ENCODE results near the gene HOXD4. TPM values are rescaled to one million over a fixed set of nuclear protein-coding genes. Genes with fewer than 3 reads are reported as not detected.

Gene HOXD4
- total RNA-seq, 1 experiment from 2014 or later: 0.26 TPM

GRCh38 chr2:176184749-176185148 lies 33.4 kb downstream of the HOXD4 start:
- no peaks in the 10 kb centered on the region for H3K9me3 ChIP-seq
- H3K4me3 ChIP-seq: no peak overlapping the region
- peaks cover 4% of the 10 kb centered on the region; the same call in 1 of the 2 replicates for H3K27me3 ChIP-seq
- DNase-seq: no peak
- no peaks in the 10 kb centered on the region for H3K36me3 ChIP-seq

GRCh38 chr2:176186024-176186423 lies 34.7 kb downstream of the HOXD4 start:
- Histone ChIP-seq H3K27me3 (peaks cover 4% of the 10 kb centered on the region; the same call in 1 of the 2 replicates), H3K4me3 (no peak overlapping the region)
- no peak for DNase-seq

DNA sequence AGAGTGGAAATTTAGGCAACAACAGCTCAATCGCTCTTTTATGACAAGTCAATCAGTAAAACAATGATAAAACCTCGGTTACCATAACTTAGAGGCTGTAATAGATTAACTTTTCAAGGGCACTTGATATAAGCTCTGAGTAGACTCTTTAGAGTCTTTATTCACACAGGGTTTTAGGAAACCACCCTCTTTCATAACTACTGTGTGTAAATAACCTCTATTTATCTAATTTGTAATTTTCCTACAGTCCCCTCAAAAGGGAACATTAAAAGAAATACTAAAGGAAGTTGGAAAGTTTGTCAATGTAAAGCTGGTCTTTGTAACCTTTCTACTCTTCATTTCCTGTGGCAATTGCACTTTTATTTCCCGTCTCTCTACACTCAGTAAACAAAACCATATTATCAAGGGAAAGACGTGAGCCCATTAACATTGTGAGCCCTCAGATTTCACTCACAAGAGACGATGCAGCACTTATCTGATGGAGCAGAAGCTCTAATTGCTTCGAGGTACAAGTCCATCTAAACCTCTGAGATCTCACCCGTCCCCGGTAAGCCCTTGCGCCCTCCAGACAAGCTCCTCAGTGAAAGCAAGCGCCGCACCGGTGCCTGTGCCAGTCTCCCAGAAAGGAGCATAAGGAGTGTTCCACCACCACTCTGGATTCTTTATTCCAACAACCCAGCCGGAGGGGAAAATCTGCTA lies 36.0 kb downstream of the HOXD4 start:
- DNase-seq: peak; percentile 22
- Histone ChIP-seq H3K9me3 (no peaks in the 10 kb centered on the region), H3K4me3 (peak overlapping the region; percentile 76), H3K27me3 (peaks cover 7% of the 10 kb centered on the region), H3K36me3 (no peaks in the 10 kb centered on the region)

More at GRCh38 chr2:176186024-176186423, 34.7 kb downstream of the HOXD4 start:
- H3K9me3 ChIP-seq: no peaks in the 10 kb centered on the region
- H3K36me3 ChIP-seq: no peaks in the 10 kb centered on the region

- Histone ChIP-seq H3K4me3 (peak within 1 kb of the TSS; percentile 76), H3K27me3 (peaks cover 7% of the 10 kb centered on the region), H3K36me3 (no peaks in the 10 kb centered on the region), H3K9me3 (no peaks in the 10 kb centered on the region)
- DNase-seq: peak; percentile 65
These were observed 36.8 kb downstream of the HOXD4 start, which contains the start of gene HOXD1 for GRCh38 chr2:176187899-176188773. Gene HOXD1 (plus strand): TSS chr2:176188668. CDS start chr2:176188802, 134 bp downstream.

- DNase-seq: no peak
- Histone ChIP-seq H3K36me3 (no peaks in the 10 kb centered on the region), H3K27me3 (peaks cover 7% of the 10 kb centered on the region), H3K4me3 (peak overlapping the region; percentile 76), H3K9me3 (no peaks in the 10 kb centered on the region)
These were observed 37.7 kb downstream of the HOXD4 start for GRCh38 chr2:176188774-176189680.

GRCh38 chr2:176189681-176190641 lies 38.6 kb downstream of the HOXD4 start:
- Histone ChIP-seq H3K4me3 (no peak overlapping the region), H3K36me3 (no peaks in the 10 kb centered on the region), H3K9me3 (no peaks in the 10 kb centered on the region), H3K27me3 (peaks cover 7% of the 10 kb centered on the region)
- DNase-seq: no peak

- Histone ChIP-seq H3K9me3 (no peaks in the 10 kb centered on the region), H3K4me3 (no peak overlapping the region), H3K27me3 (peaks cover 7% of the 10 kb centered on the region), H3K36me3 (no peaks in the 10 kb centered on the region)
- DNase-seq: no peak
These were observed 41.0 kb downstream of the HOXD4 start for GRCh38 chr2:176192351-176192750.

GRCh38 chr2:176193048-176193447 lies 41.7 kb downstream of the HOXD4 start:
- DNase-seq: no peak
- Histone ChIP-seq H3K27me3 (peaks cover 7% of the 10 kb centered on the region), H3K36me3 (no peaks in the 10 kb centered on the region), H3K9me3 (no peaks in the 10 kb centered on the region), H3K4me3 (no peak overlapping the region)

DNA sequence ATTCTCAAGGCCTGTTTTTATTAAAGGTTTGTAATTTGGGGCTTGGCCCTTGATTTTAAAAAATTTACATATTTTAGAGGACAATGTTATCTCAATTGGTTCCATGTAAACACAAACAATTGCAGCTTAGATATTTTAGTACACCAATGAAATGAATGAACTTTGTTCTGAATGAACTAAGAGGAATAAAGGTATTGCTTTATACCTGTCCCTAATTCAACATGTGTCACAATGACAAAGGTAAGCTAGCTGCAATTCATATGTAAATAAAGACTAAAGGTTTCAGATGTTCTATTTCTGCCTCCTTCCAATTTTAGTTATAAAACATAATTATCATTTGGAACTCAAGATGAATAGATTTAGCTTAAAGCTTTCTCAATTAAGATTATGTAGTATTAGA lies 48.6 kb downstream of the HOXD4 start:
- DNase-seq: no peak
- Histone ChIP-seq H3K36me3 (no peaks in the 10 kb centered on the region), H3K27me3 (no peaks in the 10 kb centered on the region), H3K4me3 (no peak overlapping the region), H3K9me3 (no peaks in the 10 kb centered on the region)

DNA sequence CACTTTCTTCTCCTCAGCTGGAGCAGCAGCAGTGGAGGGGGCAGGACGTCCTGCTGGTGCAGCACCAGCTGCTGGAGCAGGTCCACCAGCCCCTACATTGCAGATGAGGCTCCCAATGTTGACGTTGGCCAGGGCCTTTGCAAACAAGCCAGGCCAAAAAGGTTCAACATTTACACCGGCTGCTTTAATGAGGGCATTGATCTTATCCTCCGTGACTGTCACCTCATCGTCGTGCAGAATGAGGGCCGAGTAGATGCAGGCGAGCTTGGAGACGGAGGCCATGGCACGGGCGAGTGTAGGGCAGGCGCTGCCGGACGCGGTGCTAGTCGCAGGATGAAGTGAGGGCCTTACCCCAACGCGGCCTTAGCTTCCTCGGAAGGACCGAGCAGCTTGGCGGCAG lies 49.6 kb downstream of the HOXD4 start:
- Histone ChIP-seq H3K9me3 (no peaks in the 10 kb centered on the region), H3K27me3 (no peaks in the 10 kb centered on the region), H3K4me3 (no peak overlapping the region), H3K36me3 (no peaks in the 10 kb centered on the region)
- no peak for DNase-seq

DNA sequence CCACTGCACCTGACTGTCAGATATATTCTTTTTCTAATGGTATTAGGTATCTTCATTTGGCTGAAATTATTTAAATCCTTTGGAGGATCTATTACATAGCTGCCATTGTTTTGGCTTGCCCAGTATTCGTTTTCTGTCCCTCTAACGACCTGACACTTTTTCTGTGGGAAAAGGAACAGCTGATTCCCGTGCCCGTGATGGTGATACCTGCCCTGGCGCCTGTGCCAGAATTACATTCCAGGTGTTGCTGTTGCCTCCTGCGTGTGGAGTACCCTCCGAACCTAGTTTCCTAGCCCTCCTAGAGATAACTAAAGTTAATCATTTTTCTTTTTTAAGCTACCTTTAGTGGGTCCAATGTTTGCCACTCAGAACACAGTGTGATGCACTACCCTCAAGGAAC lies 51.1 kb downstream of the HOXD4 start:
- H3K4me3 ChIP-seq: no peak overlapping the region
- DNase-seq: no peak
- no peaks in the 10 kb centered on the region for H3K27me3 ChIP-seq
- no peaks in the 10 kb centered on the region for H3K36me3 ChIP-seq
- H3K9me3 ChIP-seq: no peaks in the 10 kb centered on the region

Other genes starting within 250 kb of the HOXD4 start
- 38.4 and 71.7 TPM in 2 replicates for gene LNPK, start 149.3 kb upstream of the HOXD4 start, total RNA-seq (2014; rRNA removed; shearing (Covaris generic); ENCODE audit: low replicate concordance)
- gene EVX2, start 67.6 kb upstream of the HOXD4 start, total RNA-seq (2014; rRNA removed; shearing (Covaris generic); ENCODE audit: low replicate concordance): not detected in 2 replicates
- 3.4 and 5.4 TPM in 2 replicates for gene HOXD13, start 58.8 kb upstream of the HOXD4 start, total RNA-seq (2014; rRNA removed; shearing (Covaris generic); ENCODE audit: low replicate concordance)
- gene HOXD12, start 51.8 kb upstream of the HOXD4 start, total RNA-seq (2014; rRNA removed; shearing (Covaris generic); ENCODE audit: low replicate concordance): not detected in 2 replicates
- gene HOXD11, start 44.3 kb upstream of the HOXD4 start, total RNA-seq (2014; rRNA removed; shearing (Covaris generic); ENCODE audit: low replicate concordance): 3.6 and 9.7 TPM in 2 replicates
- 3.8 and 4.8 TPM in 2 replicates for gene HOXD10, start 34.8 kb upstream of the HOXD4 start, total RNA-seq (2014; rRNA removed; shearing (Covaris generic); ENCODE audit: low replicate concordance)
- 0.16 and 2.3 TPM in 2 replicates for gene HOXD9, start 28.8 kb upstream of the HOXD4 start, total RNA-seq (2014; rRNA removed; shearing (Covaris generic); ENCODE audit: low replicate concordance)
- gene HOXD8, start 21.8 kb upstream of the HOXD4 start, total RNA-seq (2014; rRNA removed; shearing (Covaris generic); ENCODE audit: low replicate concordance): 13.4 and 15.5 TPM in 2 replicates
- 0.32 and 1.5 TPM in 2 replicates for gene HOXD3, start 5.8 kb downstream of the HOXD4 start, total RNA-seq (2014; rRNA removed; shearing (Covaris generic); ENCODE audit: low replicate concordance)
- gene HOXD1, start 37.1 kb downstream of the HOXD4 start, total RNA-seq (2014; rRNA removed; shearing (Covaris generic); ENCODE audit: low replicate concordance): 0.20 TPM in 1 of 2 replicates, not detected in the other
- gene MTX2, start 117.9 kb downstream of the HOXD4 start, total RNA-seq (2014; rRNA removed; shearing (Covaris generic); ENCODE audit: low replicate concordance): 34.8 and 40.6 TPM in 2 replicates

Data from MG63 (cell line).